Upper lobe of left lung (tissue), 6 donors: Measurements from ENCODE around the gene OXNAD1. TPM values are rescaled to one million over a fixed set of nuclear protein-coding genes. Genes with fewer than 3 reads are reported as not detected.

Source experiments
- ATAC-seq, 2 donors: fragments of 200-7000 bp; cut with Tn5 transposase; one replicate each; pipeline ENCODE4 v1.9.1; 2022; ENCODE audit warnings: mild to moderate bottlenecking in 2 of 2, moderate library complexity in 2 of 2; ENCODE audit not compliant: low FRiP score in 2 of 2
- DNase-seq, 2 donors: peaks; one replicate each; pipeline ENCODE4 v3.0.0-alpha.2; 2019 to 2020
- H3K27ac ChIP-seq, 4 donors: fragments of 200-600 bp; sonication (generic); one replicate each; pipeline ENCODE4 v1.5.1; 2016 to 2019
- H3K27me3 ChIP-seq, 4 donors: fragments of 200-600 bp; sonication (generic); one replicate each; pipeline ENCODE4 v1.5.1; 2017 to 2019
- H3K36me3 ChIP-seq, 4 donors: fragments of 200-600 bp; sonication (generic); one replicate each; pipeline ENCODE4 v1.5.1; 2016 to 2019
- H3K4me1 ChIP-seq, 4 donors: fragments of 200-600 bp; sonication (generic); one replicate each; pipeline ENCODE4 v1.5.1; 2018 to 2019
- H3K4me3 ChIP-seq, 4 donors: fragments of 200-600 bp; sonication (generic); one replicate each; pipeline ENCODE4 v1.5.1; 2017 to 2019; ENCODE audit warnings: mild to moderate bottlenecking in 2 of 4, moderate library complexity in 1 of 4
- H3K9me3 ChIP-seq, 4 donors: fragments of 200-600 bp; sonication (generic); one replicate each; pipeline ENCODE4 v1.5.1; 2018 to 2019
- CTCF ChIP-seq, 6 experiments: fragments of 450-650 bp in 4 of 6; fragments of 200-600 bp in 2 of 6; sonication (generic) in 2 of 6; IDR thresholded peaks; one replicate each; pipeline ENCODE4 v1.5.1; 2016 to 2019; ENCODE audit warnings: antibody characterized with exemption in 6 of 6
- EP300 ChIP-seq, 4 donors: sonication (generic); formaldehyde crosslinking; IDR thresholded peaks; one replicate each; pipeline ENCODE4 v1.5.1; 2017; ENCODE audit warnings: antibody characterized with exemption in 4 of 4, control low read depth in 2 of 4
- POLR2A ChIP-seq, 4 donors: fragments of 450-650 bp; IDR thresholded peaks; one replicate each; pipeline ENCODE4 v1.5.1; 2016 to 2017; ENCODE audit warnings: antibody characterized with exemption in 4 of 4, mild to moderate bottlenecking in 2 of 4
- POLR2AphosphoS5 ChIP-seq, 2 donors: sonication (generic); formaldehyde crosslinking; IDR thresholded peaks; one replicate each; pipeline ENCODE4 v1.5.1; 2017; ENCODE audit warnings: antibody characterized with exemption in 2 of 2
- WGBS, 2 donors: methylation state at CpG; one replicate each; pipeline ENCODE4 v1.1.5; 2017 to 2018; 5-methylcytosine and 5-hydroxymethylcytosine counted together
- total RNA-seq, 6 donors: library from RNA; depleted of rRNA in 4 of 6; stranded (reverse); fragments of >200 nt in 4 of 6; gene quantifications; one replicate each; pipeline versions ENCODE4 v1.1.0 to v1.2.1, GENCODE V29; 2016 to 2021
- donor health status: DM: no; HTN: no; CAD: no; lungs with moderate emphysema.
- donor health status: DM: no; HTN: yes; CAD: no; lungs with severe emphysema.

The OXNAD1 gene
- total RNA-seq, 6 donors from 2014 or later: 7.2 to 20.9 (median 11.0) TPM

- H3K27ac ChIP-seq: no peak overlapping the region
- no peak for ATAC-seq
- H3K4me1 ChIP-seq: peaks cover 0 to 6% (median 6%) of the 10 kb centered on the region in 4 donors
- no peaks in the 10 kb centered on the region for H3K9me3 ChIP-seq
- TF ChIP-seq POLR2A (IDR thresholded peaks at IDR 0.05): no peak
- no peak for TF ChIP-seq CTCF (IDR thresholded peaks at IDR 0.05)
- TF ChIP-seq EP300 (IDR thresholded peaks at IDR 0.05): no peak
- TF ChIP-seq POLR2AphosphoS5 (IDR thresholded peaks at IDR 0.05): no peak
- WGBS, 2 donors: 94 to 98% methylated on average over 3 to 4 of the region's 4 CpGs
- no peak overlapping the region for H3K4me3 ChIP-seq
- H3K36me3 ChIP-seq: peaks cover 0 to 73% (median 39%) of the 10 kb centered on the region in 4 donors
- no peaks in the 10 kb centered on the region for H3K27me3 ChIP-seq
- DNase-seq: no peak
These were observed 58.7 kb downstream of the OXNAD1 start for GRCh38 chr3:16323737-16324136.

GRCh38 chr3:16325850-16326249 is 60.8 kb downstream of the OXNAD1 start:
- ATAC-seq (no peak), DNase-seq (no peak)
- Histone ChIP-seq H3K4me3 (no peak overlapping the region), H3K36me3 (peaks cover 0 to 52% (median 34%) of the 10 kb centered on the region in 4 donors), H3K9me3 (no peaks in the 10 kb centered on the region), H3K4me1 (peaks cover 0 to 8% (median 0%) of the 10 kb centered on the region in 4 donors), H3K27me3 (no peaks in the 10 kb centered on the region), H3K27ac (no peak overlapping the region)
- WGBS, 2 donors: 100% methylated on average over 2 to 4 of the region's 4 CpGs
- no peak for TF ChIP-seq CTCF (IDR thresholded peaks at IDR 0.05)
- TF ChIP-seq POLR2AphosphoS5 (IDR thresholded peaks at IDR 0.05): no peak
- TF ChIP-seq EP300 (IDR thresholded peaks at IDR 0.05): no peak
- no peak for TF ChIP-seq POLR2A (IDR thresholded peaks at IDR 0.05)

GRCh38 chr3:16326724-16327349 is 61.8 kb downstream of the OXNAD1 start:
- DNase-seq (no peak), ATAC-seq (no peak)
- Histone ChIP-seq H3K9me3 (peaks cover 0 to 4% (median 1%) of the 10 kb centered on the region in 4 donors), H3K4me3 (no peak overlapping the region), H3K27me3 (no peaks in the 10 kb centered on the region), H3K36me3 (peaks cover 0 to 42% (median 31%) of the 10 kb centered on the region in 4 donors), H3K27ac (no peak overlapping the region), H3K4me1 (peaks cover 0 to 8% (median 0%) of the 10 kb centered on the region in 4 donors)
- 93 to 94% methylated on average over 14 to 15 of the region's 15 CpGs for WGBS, 2 donors
- no peak for TF ChIP-seq EP300 (IDR thresholded peaks at IDR 0.05)

GRCh38 chr3:16328124-16328523 is 63.1 kb downstream of the OXNAD1 start:
- Histone ChIP-seq H3K9me3 (peaks cover 0 to 4% (median 1%) of the 10 kb centered on the region in 4 donors), H3K27me3 (no peaks in the 10 kb centered on the region), H3K4me1 (peaks cover 0 to 12% (median 0%) of the 10 kb centered on the region in 4 donors), H3K4me3 (no peak overlapping the region), H3K27ac (no peak overlapping the region), H3K36me3 (peaks cover 0 to 29% (median 18%) of the 10 kb centered on the region in 4 donors)
- peak in 1 of 2 donors; percentile 38 for ATAC-seq
- no peak for DNase-seq
- 93 to 98% methylated on average over 6 of the region's 6 CpGs for WGBS, 2 donors
- TF ChIP-seq POLR2AphosphoS5 (IDR thresholded peaks at IDR 0.05): no peak
- no peak for TF ChIP-seq POLR2A (IDR thresholded peaks at IDR 0.05)

GRCh38 chr3:16329036-16329825 is 64.2 kb downstream of the OXNAD1 start:
- DNase-seq (no peak), ATAC-seq (peak in 1 of 2 donors; percentile 63)
- H3K27me3 ChIP-seq: no peaks in the 10 kb centered on the region
- H3K4me3 ChIP-seq: no peak overlapping the region
- WGBS, 2 donors: 76 to 80% methylated on average over 15 of the region's 15 CpGs
- H3K9me3 ChIP-seq: peaks cover 0 to 4% (median 1%) of the 10 kb centered on the region in 4 donors
- TF ChIP-seq POLR2A (IDR thresholded peaks at IDR 0.05) (no peak), EP300 (IDR thresholded peaks at IDR 0.05) (no peak), POLR2AphosphoS5 (IDR thresholded peaks at IDR 0.05) (no peak), CTCF (IDR thresholded peaks at IDR 0.05) (no peak)
- H3K36me3 ChIP-seq: peaks cover 0 to 26% (median 12%) of the 10 kb centered on the region in 4 donors
- peak overlapping the region in 1 of 4 donors; percentile 3 for H3K27ac ChIP-seq
- H3K4me1 ChIP-seq: peaks cover 0 to 14% (median 0%) of the 10 kb centered on the region in 4 donors
